PC-3 (cell line): Measurements from ENCODE around the gene MTCH1. TPM values are rescaled to one million over a fixed set of nuclear protein-coding genes. Genes with fewer than 3 reads are reported as not detected.

Source experiments
- ATAC-seq: fragments of 200-7000 bp; cut with Tn5 transposase; 2 replicates; pipeline ENCODE4 v1.9.1; 2020; ENCODE audit warnings: mild to moderate bottlenecking, moderate library complexity
- BruUV-seq: library from RNA; stranded (reverse); fragments of 400-500 nt; replicated peaks from 2 replicates; lab custom pipeline; 2021; lab: Mats Ljungman, UMichigan
- CTCF ChIA-PET: fragments of 300-600 bp; sonication (Branson Sonifier 250); formaldehyde crosslinking; loops from one replicate; lab custom pipeline; 2022; ENCODE audit warnings: antibody characterized with exemption; lab: Charles Lee
- POLR2A ChIA-PET: fragments of 300-600 bp; sonication (Branson Sonifier 250); formaldehyde crosslinking; loops from one replicate; lab custom pipeline; 2022; ENCODE audit warnings: antibody characterized with exemption; ENCODE audit not compliant: unreplicated experiment; lab: Charles Lee
- DNase-seq: peaks from one replicate; pipeline ENCODE4 v3.0.0-alpha.2; 2015
- H2AFZ ChIP-seq: fragments of 300-600 bp; sonication (generic); 2 replicates; pipeline ENCODE4 v1.6.0; 2016; ENCODE audit warnings: antibody characterized with exemption, low read length
- H3F3A ChIP-seq: fragments of 300-600 bp; sonication (generic); one replicate; pipeline ENCODE4 v1.6.0; 2017; ENCODE audit warnings: antibody characterized with exemption, low read length, control low read depth, mild to moderate bottlenecking; ENCODE audit not compliant: unreplicated experiment
- H3K27ac ChIP-seq: fragments of 300-600 bp; sonication (generic); 2 replicates; pipeline ENCODE4 v1.5.1; 2016; ENCODE audit warnings: mild to moderate bottlenecking, low read length
- H3K27me3 ChIP-seq: fragments of 300-600 bp; sonication (generic); 2 replicates; pipeline ENCODE4 v1.6.1; 2016; ENCODE audit warnings: low read length, mixed read lengths
- H3K36me3 ChIP-seq: fragments of 300-600 bp; sonication (generic); 2 replicates; pipeline ENCODE4 v1.6.1; 2016; ENCODE audit warnings: low read depth, mixed run types, low read length, mixed read lengths
- H3K4me1 ChIP-seq: fragments of 300-600 bp; sonication (generic); 2 replicates; pipeline ENCODE4 v1.5.1; 2016; ENCODE audit warnings: low read length; ENCODE audit not compliant: insufficient read depth
- H3K4me2 ChIP-seq: fragments of 300-600 bp; sonication (generic); 2 replicates; pipeline ENCODE4 v1.6.0; 2016; ENCODE audit warnings: low read length
- H3K4me3 ChIP-seq: fragments of 300-600 bp; sonication (generic); 2 replicates; pipeline ENCODE4 v1.5.1; 2016; ENCODE audit warnings: mild to moderate bottlenecking, low read length, mixed read lengths
- H3K79me2 ChIP-seq: fragments of 300-600 bp; sonication (generic); 2 replicates; pipeline ENCODE4 v1.6.1; 2017; ENCODE audit warnings: low read length, mixed read lengths
- H3K9ac ChIP-seq: fragments of 300-600 bp; sonication (generic); 2 replicates; pipeline ENCODE4 v1.6.0; 2016; ENCODE audit warnings: mild to moderate bottlenecking, low read length
- H3K9me2 ChIP-seq: fragments of 300-600 bp; sonication (generic); replicated peaks from 2 replicates; pipeline ENCODE4 v1.6.1; 2016; ENCODE audit warnings: mixed run types, low read length, mixed read lengths
- H3K9me3 ChIP-seq: fragments of 300-600 bp; sonication (generic); 2 replicates; pipeline ENCODE4 v1.6.1; 2016; ENCODE audit warnings: low read length, mixed read lengths
- H4K20me1 ChIP-seq: fragments of 300-600 bp; sonication (generic); 2 replicates; pipeline ENCODE4 v1.6.1; 2016; ENCODE audit warnings: low read length, mixed read lengths
- CTCF ChIP-seq: fragments of 300-600 bp; sonication (generic); conservative IDR thresholded peaks from 2 replicates; pipeline ENCODE4 v1.5.1; 2017; ENCODE audit warnings: antibody characterized with exemption, low read depth, mild to moderate bottlenecking, low read length
- EZH2 ChIP-seq: fragments of 300-600 bp; sonication (generic); IDR thresholded peaks from one replicate; pipeline ENCODE4 v1.6.1; 2017; ENCODE audit warnings: antibody characterized with exemption, mild to moderate bottlenecking, low read length; ENCODE audit not compliant: unreplicated experiment
- EZH2phosphoT487 ChIP-seq: fragments of 300-600 bp; sonication (generic); IDR thresholded peaks from 2 replicates; pipeline ENCODE4 v1.6.1; 2018; ENCODE audit warnings: mild to moderate bottlenecking, antibody characterized with exemption, low read length, borderline replicate concordance
- intact Hi-C: fragments of 100-400 bp; cut with micrococcal nuclease; formaldehyde crosslinking; loops from 2 replicates; pipeline ENCODE4 v1.9.0; 2023
- total RNA-seq: library from RNA; depleted of rRNA; stranded (reverse); fragments of >200 nt; gene quantifications from 2 replicates; pipeline ENCODE4 v1.2.3, GENCODE V29; 2014

Gene MTCH1
- total RNA-seq, 1 experiment from 2014 or later = 253 TPM

- CTCF ChIA-PET = no interaction called here
- H3K27ac ChIP-seq = no peak overlapping the region
- ATAC-seq = no peak
- no peaks in the 10 kb centered on the region for H3K9me2 ChIP-seq
- H2AFZ ChIP-seq = no peak overlapping the region
- no peak overlapping the region for H3K9ac ChIP-seq
- H3K4me2 ChIP-seq = no peak overlapping the region
- POLR2A ChIA-PET = no interaction called here
- no peaks in the 10 kb centered on the region for H3F3A ChIP-seq
- H3K4me3 ChIP-seq = no peak overlapping the region
- BruUV-seq = no TSS peak
- no peaks in the 10 kb centered on the region for H3K4me1 ChIP-seq
- H4K20me1 ChIP-seq = no peaks in the 10 kb centered on the region
- TF ChIP-seq EZH2 = no peak
- no peak for TF ChIP-seq CTCF
- TF ChIP-seq EZH2phosphoT487 = no peak
- H3K9me3 ChIP-seq = no peaks in the 10 kb centered on the region
- intact Hi-C loops = no loop called here
- H3K27me3 ChIP-seq = no peaks in the 10 kb centered on the region
- peaks cover 85% of the 10 kb centered on the region for H3K36me3 ChIP-seq
- no peaks in the 10 kb centered on the region for H3K79me2 ChIP-seq
- no peak for DNase-seq
Measured at GRCh38 chr6:36970892-36971842, 14.8 kb downstream of the MTCH1 start.

GRCh38 chr6:36969988-36970891, 15.8 kb downstream of the MTCH1 start:
- Histone ChIP-seq H3K4me1 (no peaks in the 10 kb centered on the region), H3K79me2 (no peaks in the 10 kb centered on the region), H3K9ac (no peak overlapping the region), H3K4me3 (no peak overlapping the region), H2AFZ (no peak overlapping the region), H4K20me1 (no peaks in the 10 kb centered on the region), H3K9me3 (no peaks in the 10 kb centered on the region), H3K27ac (no peak overlapping the region), H3K4me2 (no peak overlapping the region), H3F3A (no peaks in the 10 kb centered on the region), H3K36me3 (peaks cover 77% of the 10 kb centered on the region), H3K9me2 (no peaks in the 10 kb centered on the region), H3K27me3 (no peaks in the 10 kb centered on the region)
- intact Hi-C loops = no loop called here
- CTCF ChIA-PET = no interaction called here
- no peak for ATAC-seq
- TF ChIP-seq CTCF (no peak), EZH2 (no peak), EZH2phosphoT487 (no peak)
- POLR2A ChIA-PET = no interaction called here
- no TSS peak for BruUV-seq
- DNase-seq = no peak
